ENCODE data around the gene RABGEF1.

- no peak for TF ChIP-seq ZBTB33 (CRISPR knock-in tag; IDR thresholded peaks at IDR 0.05)
- no peak for TF ChIP-seq TAF1 (IDR thresholded peaks at IDR 0.05; ENCODE audit: control insufficient read depth, extremely low read depth, insufficient read depth, low read length, severe bottlenecking)
- no peak for TF ChIP-seq JUND (IDR thresholded peaks at IDR 0.05; ENCODE audit: borderline replicate concordance, low read depth, low read length)
- no peak for TF ChIP-seq JUND (tag; IDR thresholded peaks at IDR 0.05; ENCODE audit: borderline replicate concordance, low read depth, low read length)
- no peak for TF ChIP-seq CTCF (IDR thresholded peaks at IDR 0.05 in 2 of 3, conservative IDR thresholded peaks at IDR 0.05 in 1 of 3; ENCODE audit: insufficient read depth in 2 of 3, low read depth in 1 of 3, low read length in 3 of 3)
- TF ChIP-seq CREBBP (IDR thresholded peaks at IDR 0.05; ENCODE audit: low read depth, low read length): no peak
- no peak for TF ChIP-seq HOMEZ (CRISPR knock-in tag; IDR thresholded peaks at IDR 0.05)
These were observed 105.0 kb downstream of the RABGEF1 start for GRCh38 chr7:66845379-66846095.
